Pancreas (tissue), 10 donors: ENCODE measurements around the gene LAMA2. TPM values are rescaled to one million over a fixed set of nuclear protein-coding genes. Genes with fewer than 3 reads are reported as not detected.

Experiments
- ATAC-seq, 4 donors: fragments of 200-7000 bp; cut with Tn5 transposase; one replicate each; pipeline versions ENCODE4 v1.8.0 to v1.9.1; 2020; ENCODE audit warnings: mild to moderate bottlenecking in 4 of 4, moderate library complexity in 4 of 4
- DNase-seq, 6 donors: peaks; one replicate each; pipeline ENCODE4 v3.0.0-alpha.2; 2020
- FAIRE-seq: peaks from 2 replicates; lab custom pipeline; 2012; peaks lifted over from hg19 to GRCh38; lab: Jason Lieb, UNC
- H3K27ac ChIP-seq, 4 donors: fragments of 200-600 bp; sonication (generic); 1 replicate in 3 of 4; 2 replicates in 1 of 4; pipeline versions ENCODE4 v1.5.0 to v1.8.0; 2020
- H3K27me3 ChIP-seq, 4 donors: fragments of 200-600 bp; one replicate each; pipeline ENCODE4 v1.8.0; 2021
- H3K36me3 ChIP-seq, 3 donors: fragments of 200-600 bp; sonication (generic) in 1 of 3; one replicate each; pipeline versions ENCODE4 v1.5.0 to v1.8.0; 2020 to 2021
- H3K4me1 ChIP-seq, 3 donors: fragments of 200-600 bp; one replicate each; pipeline ENCODE4 v1.8.0; 2021
- H3K4me3 ChIP-seq, 4 donors: fragments of 200-600 bp; sonication (generic) in 2 of 4; one replicate each; pipeline versions ENCODE4 v1.5.0 to v1.8.0; 2020 to 2021
- H3K9me3 ChIP-seq, 4 donors: fragments of 200-600 bp; one replicate each; pipeline ENCODE4 v1.8.0; 2021
- whole genome bisulfite sequencing, 2 donors: extraction: QIAGEN DNeasy Blood & Tissue Kit; methylation state at CpG; one replicate each; pipeline ENCODE4 v1.1.7; 2013; 5-methylcytosine and 5-hydroxymethylcytosine counted together
- intact Hi-C, 3 donors: fragments of 100-400 bp; cut with DNase I; formaldehyde crosslinking; loops; one replicate each; pipeline versions ENCODE4 v1.11.1 to v1.14.2; 2022
- polyA plus RNA-seq, 2 donors: library from polyadenylated mRNA; stranded (reverse); fragments of 200-250 nt; gene quantifications; one replicate each; pipeline ENCODE4 v1.2.3, GENCODE V29; 2013
- total RNA-seq, 6 donors: library from RNA; stranded (reverse); fragmentation: NEBNext Ultra II Directional in 4 of 6; extraction: Animal tissue kit (Norgen Biotek cat#: 25700) in 4 of 6; gene quantifications; one replicate each; pipeline versions ENCODE4 v1.2.1 to v1.2.4, GENCODE V29; 2021 to 2023
- TF ChIP-seq, protein P1 (sequence below), 4 donors: fragments of 200-600 bp; sonication (generic) in 3 of 4; IDR thresholded peaks; one replicate each; pipeline versions ENCODE4 v1.5.0 to v1.8.0; 2021; ENCODE audit warnings: antibody characterized with exemption in 4 of 4
- donor health status: healthy with polysubstance abuse.
- donor health status: DM: no; HTN: no; CAD: no; lungs with moderate emphysema.
- donor health status: DM: no; HTN: no; CAD: no.
- donor health status: control.
- donor health status: control.
- donor health status: Bipolar disorder and iron deficiency.
- donor health status: DM: yes; HTN: yes; CAD: no.
- donor health status: DM: no; HTN: no; CAD: no.
- donor health status: DM: no; HTN: no; CAD: no.
- donor health status: DM: yes; HTN: yes; CAD: no.

The LAMA2 gene
- total and polyA plus RNA-seq, 8 donors: 1.2 to 26.2 (median 6.2) TPM

DNA sequence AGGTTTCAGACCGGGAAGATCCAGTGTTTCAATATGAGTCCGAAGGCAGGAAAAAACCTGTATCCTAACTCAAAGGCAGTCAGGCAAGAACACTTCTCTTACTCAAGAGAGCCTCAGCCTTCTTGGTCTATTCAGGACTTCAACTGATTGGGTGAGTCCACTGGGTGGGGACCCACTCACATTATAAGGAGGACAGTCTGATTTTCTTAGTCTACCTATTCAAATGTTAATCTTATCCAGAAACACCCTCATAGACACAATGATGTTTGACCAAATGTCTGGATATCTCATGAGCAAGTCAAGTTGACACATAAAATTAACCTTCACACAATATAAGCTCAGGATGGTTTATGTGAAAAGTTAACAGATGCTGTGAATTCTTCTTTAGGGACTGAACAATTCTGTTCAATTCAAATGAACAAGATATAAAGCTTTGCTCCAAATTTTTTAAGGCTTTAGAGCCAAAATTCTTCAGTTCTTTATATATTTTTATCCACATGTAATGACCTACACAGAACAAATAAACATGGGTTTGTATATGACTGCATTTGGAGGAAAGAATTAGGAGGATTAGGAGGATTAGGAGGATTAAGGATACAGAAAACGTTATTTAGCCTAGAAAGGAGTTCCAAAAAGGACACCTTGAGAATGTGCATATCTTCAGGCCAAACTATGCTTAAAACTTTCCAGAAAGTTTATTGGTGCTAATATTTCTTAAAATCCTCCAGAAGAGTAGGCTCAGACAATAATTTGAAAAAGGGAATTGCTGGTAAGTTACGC lies 35.3 kb upstream of the LAMA2 start:
- H3K27ac ChIP-seq: no peak overlapping the region
- TF ChIP-seq, protein P1, sequence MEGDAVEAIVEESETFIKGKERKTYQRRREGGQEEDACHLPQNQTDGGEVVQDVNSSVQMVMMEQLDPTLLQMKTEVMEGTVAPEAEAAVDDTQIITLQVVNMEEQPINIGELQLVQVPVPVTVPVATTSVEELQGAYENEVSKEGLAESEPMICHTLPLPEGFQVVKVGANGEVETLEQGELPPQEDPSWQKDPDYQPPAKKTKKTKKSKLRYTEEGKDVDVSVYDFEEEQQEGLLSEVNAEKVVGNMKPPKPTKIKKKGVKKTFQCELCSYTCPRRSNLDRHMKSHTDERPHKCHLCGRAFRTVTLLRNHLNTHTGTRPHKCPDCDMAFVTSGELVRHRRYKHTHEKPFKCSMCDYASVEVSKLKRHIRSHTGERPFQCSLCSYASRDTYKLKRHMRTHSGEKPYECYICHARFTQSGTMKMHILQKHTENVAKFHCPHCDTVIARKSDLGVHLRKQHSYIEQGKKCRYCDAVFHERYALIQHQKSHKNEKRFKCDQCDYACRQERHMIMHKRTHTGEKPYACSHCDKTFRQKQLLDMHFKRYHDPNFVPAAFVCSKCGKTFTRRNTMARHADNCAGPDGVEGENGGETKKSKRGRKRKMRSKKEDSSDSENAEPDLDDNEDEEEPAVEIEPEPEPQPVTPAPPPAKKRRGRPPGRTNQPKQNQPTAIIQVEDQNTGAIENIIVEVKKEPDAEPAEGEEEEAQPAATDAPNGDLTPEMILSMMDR (IDR thresholded peaks at IDR 0.05): no peak
- 47 to 59% methylated on average over 4 of the region's 4 CpGs for WGBS, 2 donors
- FAIRE-seq (no peak), ATAC-seq (no peak), DNase-seq (no peak)
- no peaks in the 10 kb centered on the region for H3K27me3 ChIP-seq
- H3K4me3 ChIP-seq: no peak overlapping the region
- no peaks in the 10 kb centered on the region for H3K4me1 ChIP-seq
- H3K36me3 ChIP-seq: no peaks in the 10 kb centered on the region
- intact Hi-C loops: no loop called here
- H3K9me3 ChIP-seq: no peaks in the 10 kb centered on the region

DNA sequence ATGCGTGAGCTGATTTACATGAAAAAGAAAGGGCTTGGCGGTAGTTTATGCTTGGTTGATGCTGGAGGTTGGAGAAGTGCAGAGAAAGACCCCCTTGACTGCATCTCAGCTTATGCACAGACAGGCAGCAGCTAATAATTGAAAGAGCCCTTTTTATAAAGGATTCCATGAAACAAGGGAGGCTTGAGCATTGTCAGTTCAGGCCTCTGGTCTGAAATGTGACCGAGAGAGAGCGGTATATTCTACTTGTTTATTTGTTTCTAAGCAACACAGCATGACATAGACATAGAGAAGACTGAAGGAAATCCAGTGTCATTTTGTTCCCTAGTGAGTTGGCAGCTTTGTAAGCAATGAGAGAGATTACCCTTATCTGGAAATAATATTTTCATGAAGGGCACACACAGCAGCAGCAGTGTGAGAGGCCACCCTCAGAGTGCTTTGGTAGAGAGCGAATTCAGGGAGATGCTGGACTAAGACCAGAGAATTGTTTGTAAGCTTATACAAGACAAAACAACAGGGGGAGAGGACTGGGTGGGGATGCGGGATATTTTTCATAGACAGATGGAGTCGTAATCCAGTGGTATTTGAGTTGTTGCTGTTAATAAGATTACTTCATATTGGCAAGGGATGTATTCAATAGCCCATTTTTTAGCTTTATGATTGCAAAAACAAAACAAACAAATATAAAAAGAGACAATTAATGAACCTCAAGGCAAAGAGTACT lies 34.6 kb upstream of the LAMA2 start:
- DNase-seq (no peak), FAIRE-seq (no peak), ATAC-seq (no peak)
- Histone ChIP-seq H3K27ac (no peak overlapping the region), H3K36me3 (no peaks in the 10 kb centered on the region), H3K9me3 (no peaks in the 10 kb centered on the region), H3K27me3 (no peaks in the 10 kb centered on the region), H3K4me1 (no peaks in the 10 kb centered on the region), H3K4me3 (no peak overlapping the region)
- TF ChIP-seq, protein P1 (IDR thresholded peaks at IDR 0.05): no peak
- WGBS, 2 donors: 73 to 76% methylated on average over 7 of the region's 7 CpGs
- intact Hi-C loops: no loop called here

DNA sequence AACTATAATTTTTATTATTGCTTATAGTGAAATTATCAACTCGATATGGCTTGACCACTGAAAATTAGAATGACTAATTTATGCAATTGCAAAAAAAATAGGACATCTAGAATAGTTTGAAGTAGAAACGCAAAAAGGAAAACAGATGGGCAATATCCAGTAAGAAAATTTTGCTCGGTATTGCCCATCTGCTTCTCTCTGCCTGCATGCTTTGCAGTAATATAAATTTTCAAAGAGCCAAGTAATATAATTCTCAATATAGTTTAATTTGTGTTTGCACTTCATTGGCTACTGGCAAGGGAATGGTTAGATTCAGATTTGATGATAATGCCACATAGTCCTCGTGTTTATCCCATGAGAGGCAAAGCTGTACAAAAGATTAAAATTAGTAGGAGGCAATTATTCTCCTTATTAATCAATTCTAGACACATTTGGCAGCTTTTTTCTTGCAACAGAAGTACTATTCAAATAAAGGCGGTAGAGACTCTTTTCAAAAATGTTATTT lies 27.3 kb upstream of the LAMA2 start:
- TF ChIP-seq, protein P1 (IDR thresholded peaks at IDR 0.05): no peak
- DNase-seq (no peak), FAIRE-seq (no peak), ATAC-seq (no peak)
- Histone ChIP-seq H3K36me3 (no peaks in the 10 kb centered on the region), H3K27ac (no peak overlapping the region), H3K4me1 (no peaks in the 10 kb centered on the region), H3K27me3 (no peaks in the 10 kb centered on the region), H3K4me3 (no peak overlapping the region), H3K9me3 (no peaks in the 10 kb centered on the region)
- intact Hi-C loops: no loop called here
- WGBS, 2 donors: 51 to 56% methylated on average over 5 of the region's 5 CpGs

DNA sequence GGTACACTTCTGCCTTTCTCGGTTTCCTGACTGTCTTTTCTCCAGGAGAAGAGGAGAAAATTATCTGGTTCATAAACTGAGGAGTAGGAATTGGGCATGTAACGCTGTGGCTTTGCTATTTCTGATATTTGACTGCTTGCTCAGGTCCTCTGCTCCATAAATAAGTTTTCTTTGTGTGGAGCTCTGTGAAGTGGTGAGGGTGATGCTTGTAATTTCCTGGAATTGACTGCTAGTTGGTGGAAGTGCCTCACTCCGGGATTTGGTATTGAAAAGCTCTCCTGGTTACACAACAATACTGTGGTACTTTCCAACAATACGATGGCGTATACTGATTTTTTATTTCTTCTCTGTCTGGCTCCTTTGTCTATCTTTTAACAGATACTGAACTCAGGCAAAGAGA lies 25.1 kb upstream of the LAMA2 start:
- intact Hi-C loops: no loop called here
- no peak overlapping the region for H3K4me3 ChIP-seq
- H3K36me3 ChIP-seq: no peaks in the 10 kb centered on the region
- H3K27me3 ChIP-seq: no peaks in the 10 kb centered on the region
- no peaks in the 10 kb centered on the region for H3K4me1 ChIP-seq
- TF ChIP-seq, protein P1 (IDR thresholded peaks at IDR 0.05): no peak
- WGBS, 2 donors: 65 to 80% methylated on average over 5 of the region's 5 CpGs
- DNase-seq (no peak), ATAC-seq (no peak), FAIRE-seq (no peak)
- H3K27ac ChIP-seq: no peak overlapping the region
- no peaks in the 10 kb centered on the region for H3K9me3 ChIP-seq
